Astrocyte of the spinal cord (primary cell): ENCODE results near the gene PIK3C3.

Experiments
- DNase-seq: peaks from one replicate; pipeline ENCODE4 v3.0.0; 2011; ENCODE audit warnings: low read depth, low spot score
- H3K4me3 ChIP-seq: 2 replicates; pipeline ENCODE4 v1.5.1; 2011; ENCODE audit warnings: low read depth, mild to moderate bottlenecking, low read length, moderate library complexity
- in situ Hi-C: cut with HindIII; loops from 2 replicates; pipeline ENCODE4 v1.10.0; 2017; ENCODE audit warnings: low sequenced_read_pairs
- TF ChIP-seq, protein P1 (sequence below): IDR thresholded peaks from 2 replicates; pipeline ENCODE4 v1.5.1; 2012; ENCODE audit warnings: low read depth, mild to moderate bottlenecking, low read length, inconsistent platforms

The PIK3C3 gene

GRCh38 chr18:42082415-42083234 is 127.6 kb downstream of the PIK3C3 start:
- H3K4me3 ChIP-seq, result no peak overlapping the region
- in situ Hi-C loops, result no loop called here
- DNase-seq, result no peak
- TF ChIP-seq, protein P1, sequence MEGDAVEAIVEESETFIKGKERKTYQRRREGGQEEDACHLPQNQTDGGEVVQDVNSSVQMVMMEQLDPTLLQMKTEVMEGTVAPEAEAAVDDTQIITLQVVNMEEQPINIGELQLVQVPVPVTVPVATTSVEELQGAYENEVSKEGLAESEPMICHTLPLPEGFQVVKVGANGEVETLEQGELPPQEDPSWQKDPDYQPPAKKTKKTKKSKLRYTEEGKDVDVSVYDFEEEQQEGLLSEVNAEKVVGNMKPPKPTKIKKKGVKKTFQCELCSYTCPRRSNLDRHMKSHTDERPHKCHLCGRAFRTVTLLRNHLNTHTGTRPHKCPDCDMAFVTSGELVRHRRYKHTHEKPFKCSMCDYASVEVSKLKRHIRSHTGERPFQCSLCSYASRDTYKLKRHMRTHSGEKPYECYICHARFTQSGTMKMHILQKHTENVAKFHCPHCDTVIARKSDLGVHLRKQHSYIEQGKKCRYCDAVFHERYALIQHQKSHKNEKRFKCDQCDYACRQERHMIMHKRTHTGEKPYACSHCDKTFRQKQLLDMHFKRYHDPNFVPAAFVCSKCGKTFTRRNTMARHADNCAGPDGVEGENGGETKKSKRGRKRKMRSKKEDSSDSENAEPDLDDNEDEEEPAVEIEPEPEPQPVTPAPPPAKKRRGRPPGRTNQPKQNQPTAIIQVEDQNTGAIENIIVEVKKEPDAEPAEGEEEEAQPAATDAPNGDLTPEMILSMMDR, result no peak

GRCh38 chr18:42086288-42086687 is 131.3 kb downstream of the PIK3C3 start:
- in situ Hi-C loops, result no loop called here
- DNase-seq, result peak; percentile 22
- TF ChIP-seq, protein P1, result no peak
- H3K4me3 ChIP-seq, result no peak overlapping the region

GRCh38 chr18:42087235-42087634 is 132.2 kb downstream of the PIK3C3 start:
- DNase-seq, result no peak
- TF ChIP-seq, protein P1, result no peak
- in situ Hi-C loops, result no loop called here
- no peak overlapping the region for H3K4me3 ChIP-seq

DNA sequence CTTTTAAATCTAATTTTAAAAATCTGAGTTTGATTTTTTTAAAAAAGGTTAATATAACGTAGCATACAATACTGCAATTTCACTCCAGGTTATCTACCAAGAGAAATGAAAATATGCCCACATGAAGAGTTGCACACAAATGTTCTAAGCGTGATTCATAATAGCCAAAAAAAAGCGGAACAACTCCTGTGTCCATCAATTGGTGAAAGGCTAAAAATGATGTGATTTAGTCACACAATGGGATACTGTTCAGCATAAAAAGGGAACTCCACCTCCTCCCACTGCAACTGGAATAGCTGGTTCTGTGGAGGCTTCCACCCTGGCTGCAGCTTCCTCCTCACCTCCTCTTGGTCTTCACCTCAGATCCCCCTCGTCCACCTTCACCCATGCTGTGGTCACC is 132.8 kb downstream of the PIK3C3 start:
- TF ChIP-seq, protein P1, result no peak

DNA sequence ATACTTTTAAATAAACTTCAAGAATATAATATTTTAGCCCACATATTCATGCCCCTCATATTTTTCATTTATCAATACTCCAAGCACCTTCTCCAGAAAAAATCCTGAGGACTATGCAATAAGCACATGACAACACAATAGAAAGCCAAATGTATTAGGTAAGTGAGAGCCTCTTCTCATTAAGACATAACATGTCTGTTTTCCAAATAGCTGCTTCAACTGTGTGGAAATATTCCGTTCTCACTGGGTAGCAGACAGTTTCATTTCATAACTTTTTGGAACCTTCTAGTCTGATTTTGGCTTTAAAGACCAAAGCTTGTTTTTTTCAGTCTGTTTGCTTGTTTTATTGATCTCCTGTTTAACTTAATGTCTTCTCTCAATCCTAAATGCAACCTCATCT is 137.8 kb downstream of the PIK3C3 start:
- DNase-seq, result no peak
- in situ Hi-C loops, result no loop called here
- TF ChIP-seq, protein P1, result no peak
- H3K4me3 ChIP-seq, result no peak overlapping the region

More for the DNA sequence above, 132.8 kb downstream of the PIK3C3 start:
- no peak overlapping the region for H3K4me3 ChIP-seq
- in situ Hi-C loops, result no loop called here
- DNase-seq, result no peak

GRCh38 chr18:42094875-42095274 is 139.8 kb downstream of the PIK3C3 start:
- in situ Hi-C loops, result no loop called here
- DNase-seq, result no peak
- H3K4me3 ChIP-seq, result no peak overlapping the region
- TF ChIP-seq, protein P1, result no peak
